HepG2 (cell line): ENCODE measurements around the gene ABCC9. TPM values are rescaled to one million over a fixed set of nuclear protein-coding genes. Genes with fewer than 3 reads are reported as not detected.

Experiments used
- AKAP8 ChIP-seq: sonication (generic); formaldehyde crosslinking; IDR thresholded peaks from 2 replicates; pipeline ENCODE4 v1.5.1; 2020; ENCODE audit warnings: mild to moderate bottlenecking, missing genetic modification reagents
- MLLT10 ChIP-seq: sonication (generic); formaldehyde crosslinking; IDR thresholded peaks from 2 replicates; pipeline ENCODE4 v1.4.0; 2020; ENCODE audit warnings: missing genetic modification reagents
- ZNF34 ChIP-seq: sonication (generic); formaldehyde crosslinking; IDR thresholded peaks from 2 replicates; pipeline ENCODE4 v1.4.0; 2020; ENCODE audit warnings: mild to moderate bottlenecking, missing genetic modification reagents, borderline replicate concordance
- ZNF839 ChIP-seq: sonication (generic); formaldehyde crosslinking; IDR thresholded peaks from 2 replicates; pipeline ENCODE4 v1.4.0; 2020; ENCODE audit warnings: missing genetic modification reagents, mild to moderate bottlenecking, borderline replicate concordance
- ZSCAN31 ChIP-seq: sonication (generic); formaldehyde crosslinking; IDR thresholded peaks from 2 replicates; pipeline ENCODE4 v1.5.0; 2020; ENCODE audit warnings: low read depth, mild to moderate bottlenecking, missing genetic modification reagents
- polyA plus RNA-seq, 8 experiments: library from polyadenylated mRNA; depleted of rRNA in 3 of 8; stranded (reverse) in 7 of 8; unstranded in 1 of 8; fragments of >200 nt; fragmentation: Illumina TruSeq in 4 of 8; extraction: Trizol in 4 of 8; gene quantifications; 2 replicates each; pipeline versions ENCODE4 v1.2.1 to v1.2.3, GENCODE V29; 2011 to 2016; ENCODE audit warnings: low read depth in 4 of 8, missing spikeins in 1 of 8, mixed read lengths in 1 of 8; ENCODE audit not compliant: insufficient read depth in 1 of 8
- total RNA-seq, 5 experiments: library from RNA; depleted of rRNA; stranded (reverse); fragments of >200 nt; fragmentation: Illumina TruSeq; extraction: Trizol; gene quantifications; 2 replicates each; pipeline ENCODE4 v1.2.3, GENCODE V29; 2016; ENCODE audit warnings: low read depth in 1 of 5
- TF ChIP-seq, protein P1 (sequence below): sonication (generic); formaldehyde crosslinking; IDR thresholded peaks from 2 replicates; pipeline ENCODE4 v1.4.0; 2020; ENCODE audit warnings: mild to moderate bottlenecking, missing genetic modification reagents

ABCC9 gene
- total and polyA plus RNA-seq, 2 of the 13 experiments (the other 11 are each of a cell fraction or from before 2014, with no cell fraction given), result not detected

GRCh38 chr12:21934173-21934572 is 7.1 kb downstream of the ABCC9 start (continued):
- TF ChIP-seq, protein P1, sequence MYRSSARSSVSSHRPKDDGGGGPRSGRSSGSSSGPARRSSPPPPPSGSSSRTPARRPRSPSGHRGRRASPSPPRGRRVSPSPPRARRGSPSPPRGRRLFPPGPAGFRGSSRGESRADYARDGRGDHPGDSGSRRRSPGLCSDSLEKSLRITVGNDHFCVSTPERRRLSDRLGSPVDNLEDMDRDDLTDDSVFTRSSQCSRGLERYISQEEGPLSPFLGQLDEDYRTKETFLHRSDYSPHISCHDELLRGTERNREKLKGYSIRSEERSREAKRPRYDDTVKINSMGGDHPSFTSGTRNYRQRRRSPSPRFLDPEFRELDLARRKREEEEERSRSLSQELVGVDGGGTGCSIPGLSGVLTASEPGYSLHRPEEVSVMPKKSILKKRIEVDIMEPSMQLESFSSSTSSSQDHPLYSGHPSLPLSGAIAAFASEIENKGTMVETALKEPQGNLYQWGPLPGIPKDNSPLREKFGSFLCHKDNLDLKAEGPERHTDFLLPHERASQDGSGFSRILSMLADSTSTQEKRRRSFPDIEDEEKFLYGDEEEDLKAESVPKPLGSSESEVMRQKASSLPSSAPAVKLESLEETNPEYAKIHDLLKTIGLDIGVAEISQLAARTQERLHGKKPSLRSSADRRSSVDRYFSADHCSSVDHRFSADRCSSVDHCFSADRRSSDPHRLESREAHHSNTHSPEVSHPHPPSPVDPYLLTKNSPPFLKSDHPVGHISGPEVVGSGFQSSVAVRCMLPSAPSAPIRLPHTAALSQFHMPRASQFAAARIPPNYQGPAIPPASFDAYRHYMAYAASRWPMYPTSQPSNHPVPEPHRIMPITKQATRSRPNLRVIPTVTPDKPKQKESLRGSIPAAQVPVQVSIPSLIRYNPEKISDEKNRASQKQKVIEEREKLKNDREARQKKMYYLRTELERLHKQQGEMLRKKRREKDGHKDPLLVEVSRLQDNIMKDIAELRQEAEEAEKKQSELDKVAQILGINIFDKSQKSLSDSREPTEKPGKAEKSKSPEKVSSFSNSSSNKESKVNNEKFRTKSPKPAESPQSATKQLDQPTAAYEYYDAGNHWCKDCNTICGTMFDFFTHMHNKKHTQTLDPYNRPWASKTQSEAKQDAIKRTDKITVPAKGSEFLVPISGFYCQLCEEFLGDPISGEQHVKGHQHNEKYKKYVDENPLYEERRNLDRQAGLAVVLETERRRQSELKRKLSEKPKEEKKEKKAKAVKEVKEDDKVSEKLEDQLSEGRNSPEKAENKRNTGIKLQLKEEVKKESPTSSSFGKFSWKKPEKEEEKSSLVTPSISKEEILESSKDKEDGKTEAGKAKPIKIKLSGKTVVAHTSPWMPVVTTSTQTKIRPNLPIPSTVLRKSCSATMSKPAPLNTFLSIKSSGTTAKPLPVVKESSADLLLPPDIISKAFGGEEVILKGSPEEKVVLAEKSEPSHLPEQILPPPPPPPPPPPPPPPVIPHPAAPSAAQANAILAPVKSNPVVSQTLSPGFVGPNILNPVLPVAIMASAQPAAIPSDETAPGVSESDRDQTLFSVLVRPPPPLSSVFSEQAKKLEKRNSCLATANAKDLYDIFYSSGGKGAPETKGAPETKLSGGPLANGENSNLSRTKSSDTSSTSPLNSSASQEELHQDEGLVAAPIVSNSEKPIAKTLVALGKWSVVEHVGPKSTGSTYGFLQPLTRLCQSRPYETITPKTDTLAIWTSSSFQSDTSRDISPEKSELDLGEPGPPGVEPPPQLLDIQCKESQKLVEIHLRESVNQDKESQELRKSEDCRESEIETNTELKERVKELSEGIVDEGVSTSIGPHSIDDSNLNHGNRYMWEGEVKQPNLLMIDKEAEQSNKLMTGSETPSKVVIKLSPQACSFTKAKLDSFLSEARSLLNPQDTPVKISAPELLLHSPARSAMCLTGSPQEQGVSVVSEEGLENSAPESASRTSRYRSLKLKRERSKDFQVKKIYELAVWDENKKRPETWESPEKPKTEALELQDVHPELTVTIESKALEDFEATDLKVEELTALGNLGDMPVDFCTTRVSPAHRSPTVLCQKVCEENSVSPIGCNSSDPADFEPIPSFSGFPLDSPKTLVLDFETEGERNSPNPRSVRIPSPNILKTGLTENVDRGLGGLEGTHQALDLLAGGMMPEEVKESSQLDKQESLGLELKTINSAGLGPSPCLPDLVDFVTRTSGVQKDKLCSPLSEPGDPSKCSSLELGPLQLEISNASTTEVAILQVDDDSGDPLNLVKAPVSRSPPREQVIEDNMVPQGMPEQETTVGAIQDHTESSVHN (CRISPR knock-in tag), result no peak
- no peak for TF ChIP-seq ZNF839 (CRISPR knock-in tag)
- no peak for TF ChIP-seq AKAP8 (CRISPR knock-in tag)
- TF ChIP-seq ZNF34 (CRISPR knock-in tag), result no peak
- TF ChIP-seq ZSCAN31 (CRISPR knock-in tag), result no peak
- no peak for TF ChIP-seq MLLT10 (CRISPR knock-in tag)
- TF ChIP-seq, all 625 proteins: peak for 0
